Loucy (cell line): ENCODE results near the gene TRIM2.

Experiments
- EZH2phosphoT487 ChIP-seq: fragments of 200-600 bp; IDR thresholded peaks from 2 replicates; pipeline ENCODE4 v1.6.1; 2018; ENCODE audit warnings: antibody characterized with exemption, mild to moderate bottlenecking, moderate library complexity, borderline replicate concordance
- TF ChIP-seq, protein P1 (sequence below): fragments of 200-600 bp; sonication (generic); conservative IDR thresholded peaks from 2 replicates; pipeline ENCODE4 v1.5.1; 2014; ENCODE audit warnings: mild to moderate bottlenecking, antibody characterized with exemption, low read length

DNA sequence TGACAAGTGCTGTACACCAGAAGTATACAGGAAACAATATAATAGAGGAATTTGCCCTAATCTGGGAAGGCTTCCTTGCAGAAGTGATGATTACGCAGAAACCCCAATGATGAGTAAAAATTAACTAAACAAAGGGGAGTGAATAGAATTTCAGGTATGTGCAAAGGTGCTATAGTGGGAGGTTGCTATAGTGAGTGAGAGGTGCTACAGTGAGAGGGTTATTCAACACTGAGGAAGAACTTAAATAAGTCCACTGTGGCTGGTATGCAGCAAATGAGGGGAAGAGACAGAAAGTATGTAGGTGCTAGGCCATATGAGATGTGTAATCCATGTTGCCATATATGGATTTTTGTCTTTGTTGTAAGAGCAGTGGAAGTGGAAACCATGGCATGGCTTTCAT is 69.5 kb downstream of the TRIM2 start:
- TF ChIP-seq, protein P1, sequence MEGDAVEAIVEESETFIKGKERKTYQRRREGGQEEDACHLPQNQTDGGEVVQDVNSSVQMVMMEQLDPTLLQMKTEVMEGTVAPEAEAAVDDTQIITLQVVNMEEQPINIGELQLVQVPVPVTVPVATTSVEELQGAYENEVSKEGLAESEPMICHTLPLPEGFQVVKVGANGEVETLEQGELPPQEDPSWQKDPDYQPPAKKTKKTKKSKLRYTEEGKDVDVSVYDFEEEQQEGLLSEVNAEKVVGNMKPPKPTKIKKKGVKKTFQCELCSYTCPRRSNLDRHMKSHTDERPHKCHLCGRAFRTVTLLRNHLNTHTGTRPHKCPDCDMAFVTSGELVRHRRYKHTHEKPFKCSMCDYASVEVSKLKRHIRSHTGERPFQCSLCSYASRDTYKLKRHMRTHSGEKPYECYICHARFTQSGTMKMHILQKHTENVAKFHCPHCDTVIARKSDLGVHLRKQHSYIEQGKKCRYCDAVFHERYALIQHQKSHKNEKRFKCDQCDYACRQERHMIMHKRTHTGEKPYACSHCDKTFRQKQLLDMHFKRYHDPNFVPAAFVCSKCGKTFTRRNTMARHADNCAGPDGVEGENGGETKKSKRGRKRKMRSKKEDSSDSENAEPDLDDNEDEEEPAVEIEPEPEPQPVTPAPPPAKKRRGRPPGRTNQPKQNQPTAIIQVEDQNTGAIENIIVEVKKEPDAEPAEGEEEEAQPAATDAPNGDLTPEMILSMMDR, result no peak
- TF ChIP-seq EZH2phosphoT487, result no peak
